H1 (cell line): ENCODE measurements around the gene NGFR. TPM values are rescaled to one million over a fixed set of nuclear protein-coding genes. Genes with fewer than 3 reads are reported as not detected.

Experiments used
- CTCF ChIA-PET: fragments of 300-600 bp; sonication (Branson Sonifier 250); formaldehyde crosslinking; loops from one replicate; lab custom pipeline; 2021; ENCODE audit not compliant: partially characterized antibody; lab: Charles Lee
- POLR2A ChIA-PET: fragments of 300-600 bp; sonication (Branson Sonifier 250); formaldehyde crosslinking; loops from one replicate; lab custom pipeline; 2021; ENCODE audit warnings: inconsistent platforms; ENCODE audit not compliant: partially characterized antibody; lab: Charles Lee
- DNase-seq, 2 experiments: peaks; one replicate each; pipeline versions ENCODE4 v3.0.0 to v3.0.0-alpha.2; 2010 to 2022; ENCODE audit warnings: low spot score in 2 of 2, low read depth in 1 of 2, mixed read lengths in 1 of 2
- FAIRE-seq: peaks from 2 replicates; lab custom pipeline; 2011; peaks lifted over from hg19 to GRCh38; lab: Jason Lieb, UNC
- H2AFZ ChIP-seq: 2 replicates; pipeline ENCODE4 v1.8.1; 2012; ENCODE audit warnings: low read length, inconsistent platforms
- H2AK5ac ChIP-seq: 2 replicates; pipeline ENCODE4 v1.6.1; 2013; ENCODE audit warnings: low read depth, low read length
- H2BK120ac ChIP-seq: replicated peaks from 2 replicates; pipeline ENCODE3; 2013; ENCODE audit warnings: low read depth, low read length, inconsistent platforms
- H2BK12ac ChIP-seq: 2 replicates; pipeline ENCODE4 v1.6.1; 2013; ENCODE audit warnings: low read depth, low read length
- H2BK15ac ChIP-seq: 2 replicates; pipeline ENCODE4 v1.6.1; 2013; ENCODE audit warnings: low read length
- H2BK20ac ChIP-seq: 2 replicates; pipeline ENCODE4 v1.6.1; 2013; ENCODE audit warnings: low read length
- H2BK5ac ChIP-seq: 2 replicates; pipeline ENCODE4 v1.6.1; 2013; ENCODE audit warnings: low read depth, low read length
- H3K14ac ChIP-seq: 2 replicates; pipeline ENCODE4 v1.6.1; 2013; ENCODE audit warnings: inconsistent platforms; ENCODE audit not compliant: insufficient read length
- H3K18ac ChIP-seq: 2 replicates; pipeline ENCODE4 v1.6.1; 2013; ENCODE audit warnings: low read length; ENCODE audit errors: extremely low read depth
- H3K23ac ChIP-seq: 2 replicates; pipeline ENCODE4 v1.6.1; 2013; ENCODE audit warnings: inconsistent platforms; ENCODE audit not compliant: insufficient read length
- H3K23me2 ChIP-seq: 2 replicates; pipeline ENCODE4 v1.6.1; 2013; ENCODE audit warnings: low read depth, low read length
- H3K27ac ChIP-seq: 2 replicates; pipeline ENCODE4 v1.6.1; 2011; ENCODE audit warnings: low read depth, low read length, inconsistent platforms
- H3K27me3 ChIP-seq, 4 experiments: replicated peaks in 1 of 4; 1 replicate in 1 of 4; 2 replicates in 3 of 4; pipeline versions ENCODE4 v1.6.1 to v1.8.1; 2011 to 2013; ENCODE audit warnings: low read length in 3 of 4, mild to moderate bottlenecking in 3 of 4, inconsistent platforms in 2 of 4, mixed read lengths in 2 of 4, moderate library complexity in 1 of 4; ENCODE audit not compliant: control insufficient read depth in 3 of 4, insufficient read depth in 3 of 4; ENCODE audit errors: extremely low read depth in 1 of 4
- H3K36me3 ChIP-seq, 4 experiments: 2 replicates each; pipeline versions ENCODE4 v1.6.1 to v1.8.1; 2011 to 2013; ENCODE audit warnings: mild to moderate bottlenecking in 4 of 4, low read length in 3 of 4, moderate library complexity in 2 of 4, control low read depth in 1 of 4, inconsistent platforms in 1 of 4; ENCODE audit not compliant: insufficient read depth in 4 of 4, control insufficient read depth in 2 of 4
- H3K4ac ChIP-seq: replicated peaks from 2 replicates; pipeline ENCODE3; 2013; ENCODE audit warnings: low read length, low read depth, mixed read lengths, inconsistent platforms; ENCODE audit not compliant: insufficient read length
- H3K4me1 ChIP-seq, 4 experiments: replicated peaks in 1 of 4; 1 replicate in 1 of 4; 2 replicates in 3 of 4; pipeline versions ENCODE4 v1.6.1 to v1.8.1; 2011 to 2013; ENCODE audit warnings: low read length in 3 of 4, inconsistent platforms in 2 of 4, mixed read lengths in 1 of 4; ENCODE audit not compliant: insufficient read depth in 4 of 4, control insufficient read depth in 3 of 4
- H3K4me2 ChIP-seq, 2 experiments: 2 replicates each; pipeline versions ENCODE4 v1.6.1 to v1.8.1; 2011 to 2013; ENCODE audit warnings: low read depth in 2 of 2, low read length in 2 of 2, control low read depth in 1 of 2, inconsistent platforms in 1 of 2, mild to moderate bottlenecking in 1 of 2; ENCODE audit not compliant: insufficient read depth in 1 of 2
- H3K4me3 ChIP-seq, 4 experiments: fragments of 200-600, 300-600 bp in 1 of 4; sonication (generic), shearing (Covaris generic), sonication (Bioruptor Twin) in 1 of 4; 2 replicates each; pipeline versions ENCODE4 v1.5.1 to v1.8.1; 2011 to 2016; ENCODE audit warnings: low read length in 4 of 4, low read depth in 3 of 4, control low read depth in 2 of 4, inconsistent platforms in 2 of 4, mild to moderate bottlenecking in 2 of 4, mixed read lengths in 1 of 4, moderate library complexity in 1 of 4; ENCODE audit not compliant: insufficient read depth in 2 of 4; ENCODE audit errors: extremely low read depth in 1 of 4
- H3K56ac ChIP-seq: replicated peaks from 2 replicates; pipeline ENCODE3; 2013; ENCODE audit warnings: low read depth, mild to moderate bottlenecking, mixed read lengths, low read length, inconsistent platforms; ENCODE audit not compliant: insufficient read length
- H3K79me1 ChIP-seq: 2 replicates; pipeline ENCODE4 v1.6.1; 2013; ENCODE audit warnings: low read depth, low read length, control low read depth
- H3K79me2 ChIP-seq, 2 experiments: 2 replicates each; pipeline versions ENCODE4 v1.6.1 to v1.8.1; 2012 to 2013; ENCODE audit warnings: low read length in 2 of 2, mild to moderate bottlenecking in 2 of 2, inconsistent platforms in 1 of 2; ENCODE audit not compliant: insufficient read depth in 2 of 2, control insufficient read depth in 1 of 2
- H3K9ac ChIP-seq, 4 experiments: replicated peaks in 1 of 4; 1 replicate in 1 of 4; 2 replicates in 3 of 4; pipeline versions ENCODE4 v1.6.1 to v1.8.1; 2011 to 2013; ENCODE audit warnings: low read depth in 3 of 4, low read length in 3 of 4, control low read depth in 2 of 4, mild to moderate bottlenecking in 2 of 4, moderate library complexity in 2 of 4, inconsistent platforms in 1 of 4; ENCODE audit errors: extremely low read depth in 1 of 4
- H3K9me3 ChIP-seq, 2 experiments: 2 replicates each; pipeline versions ENCODE4 v1.6.1 to v1.8.1; 2012 to 2013; ENCODE audit warnings: mild to moderate bottlenecking in 2 of 2, moderate library complexity in 2 of 2, control low read depth in 1 of 2, inconsistent platforms in 1 of 2, low read depth in 1 of 2, low read length in 1 of 2, mixed read lengths in 1 of 2; ENCODE audit not compliant: insufficient read depth in 2 of 2
- H4K20me1 ChIP-seq, 2 experiments: replicated peaks in 1 of 2; 2 replicates each; pipeline versions ENCODE3 to v1.8.1; 2011 to 2013; ENCODE audit warnings: inconsistent platforms in 2 of 2, low read length in 2 of 2, mild to moderate bottlenecking in 1 of 2; ENCODE audit not compliant: insufficient read depth in 2 of 2, control insufficient read depth in 1 of 2
- H4K5ac ChIP-seq: 2 replicates; pipeline ENCODE4 v1.6.1; 2013; ENCODE audit warnings: low read length, low read depth, mixed read lengths, inconsistent platforms; ENCODE audit not compliant: insufficient read length
- H4K8ac ChIP-seq: 2 replicates; pipeline ENCODE4 v1.8.0; 2013; ENCODE audit warnings: mild to moderate bottlenecking, moderate library complexity, low read length, inconsistent platforms; ENCODE audit not compliant: insufficient read depth; ENCODE audit errors: extremely low read depth
- H4K91ac ChIP-seq: replicated peaks from 2 replicates; pipeline ENCODE3; 2013; ENCODE audit warnings: low read length, mixed read lengths, inconsistent platforms; ENCODE audit not compliant: insufficient read length
- ASH2L ChIP-seq: fragments of 200-600, 300-600 bp; sonication (generic); IDR thresholded peaks from one replicate; pipeline ENCODE4 v1.7.1; 2017; ENCODE audit warnings: low read length
- BACH1 ChIP-seq: IDR thresholded peaks from 2 replicates; pipeline ENCODE4 v1.6.1; 2012; ENCODE audit warnings: low read length, improper control_type of control experiment
- JUN ChIP-seq: IDR thresholded peaks from 2 replicates; pipeline ENCODE4 v1.6.1; 2011; ENCODE audit warnings: low read depth, mild to moderate bottlenecking, improper control_type of control experiment, low read length
- KDM4A ChIP-seq: IDR thresholded peaks from one replicate; pipeline ENCODE4 v1.7.1; 2012; ENCODE audit warnings: low read depth, mild to moderate bottlenecking, moderate library complexity, low read length, inconsistent platforms; ENCODE audit not compliant: severe bottlenecking
- NANOG ChIP-seq: IDR thresholded peaks from 2 replicates; pipeline ENCODE4 v1.6.1; 2011; ENCODE audit warnings: low read length, low read depth, mild to moderate bottlenecking, inconsistent platforms; ENCODE audit not compliant: insufficient read depth, poor library complexity, severe bottlenecking
- NRF1 ChIP-seq: IDR thresholded peaks from 2 replicates; pipeline ENCODE4 v1.6.1; 2011; ENCODE audit warnings: mild to moderate bottlenecking, low read depth, low read length, improper control_type of control experiment
- RFX5 ChIP-seq: IDR thresholded peaks from 2 replicates; pipeline ENCODE4 v1.6.1; 2011; ENCODE audit warnings: low read depth, low read length, improper control_type of control experiment, borderline replicate concordance
- RNF2 ChIP-seq: fragments of 200-900, 300-1000 bp; sonication (generic); IDR thresholded peaks from 2 replicates; pipeline ENCODE4 v1.7.1; 2016; ENCODE audit warnings: borderline replicate concordance, low read depth, mild to moderate bottlenecking, antibody characterized with exemption, low read length; ENCODE audit not compliant: poor library complexity, severe bottlenecking; ENCODE audit errors: missing control alignments
- SP4 ChIP-seq: IDR thresholded peaks from 2 replicates; pipeline ENCODE4 v1.6.1; 2012; ENCODE audit warnings: low read length, inconsistent platforms
- TBP ChIP-seq: IDR thresholded peaks from 2 replicates; pipeline ENCODE4 v1.6.1; 2011; ENCODE audit warnings: low read depth, low read length, improper control_type of control experiment
- USF2 ChIP-seq: IDR thresholded peaks from 2 replicates; pipeline ENCODE4 v1.6.1; 2011; ENCODE audit warnings: low read length, improper control_type of control experiment
- WGBS, 2 experiments: shearing (Covaris generic) in 1 of 2; methylation state at CpG; one replicate each; pipeline versions ENCODE4 v1.1.6 to v1.1.7; 2013 to 2015; ENCODE audit warnings: low lambda C conversion rate in 2 of 2, mixed read lengths in 2 of 2, inconsistent platforms in 1 of 2, low coverage in 1 of 2, missing lambda C conversion rate in 1 of 2; ENCODE audit not compliant: insufficient replicate concordance in 2 of 2, insufficient coverage in 1 of 2, insufficient read length in 1 of 2; ENCODE audit errors: extremely low coverage in 1 of 2, missing lambda C conversion rate in 1 of 2; 5-methylcytosine and 5-hydroxymethylcytosine counted together
- polyA plus RNA-seq, 7 experiments: library from polyadenylated mRNA; depleted of rRNA in 3 of 7; stranded (reverse) in 5 of 7; unstranded in 2 of 7; fragments of >200 nt in 5 of 7; fragments of 200-250 nt in 2 of 7; gene quantifications; 1 replicate in 5 of 7; 2 replicates in 1 of 7; 4 replicates in 1 of 7; pipeline versions ENCODE4 v1.2.1 to v1.2.3, GENCODE V29; 2011 to 2013; ENCODE audit warnings: missing spikeins in 2 of 7, mixed read lengths in 2 of 7
- total RNA-seq: library from RNA; stranded (reverse); fragmentation: NEBNext Ultra II Directional; extraction: Animal tissue kit (Norgen Biotek cat#: 25700); gene quantifications from 2 replicates; pipeline ENCODE4 v1.2.1, GENCODE V29; 2021

Gene NGFR
- total and polyA plus RNA-seq, 2 of the 8 experiments (the other 6 are each of a cell fraction or from before 2014, with no cell fraction given): 8.1 to 10.3 TPM

DNA sequence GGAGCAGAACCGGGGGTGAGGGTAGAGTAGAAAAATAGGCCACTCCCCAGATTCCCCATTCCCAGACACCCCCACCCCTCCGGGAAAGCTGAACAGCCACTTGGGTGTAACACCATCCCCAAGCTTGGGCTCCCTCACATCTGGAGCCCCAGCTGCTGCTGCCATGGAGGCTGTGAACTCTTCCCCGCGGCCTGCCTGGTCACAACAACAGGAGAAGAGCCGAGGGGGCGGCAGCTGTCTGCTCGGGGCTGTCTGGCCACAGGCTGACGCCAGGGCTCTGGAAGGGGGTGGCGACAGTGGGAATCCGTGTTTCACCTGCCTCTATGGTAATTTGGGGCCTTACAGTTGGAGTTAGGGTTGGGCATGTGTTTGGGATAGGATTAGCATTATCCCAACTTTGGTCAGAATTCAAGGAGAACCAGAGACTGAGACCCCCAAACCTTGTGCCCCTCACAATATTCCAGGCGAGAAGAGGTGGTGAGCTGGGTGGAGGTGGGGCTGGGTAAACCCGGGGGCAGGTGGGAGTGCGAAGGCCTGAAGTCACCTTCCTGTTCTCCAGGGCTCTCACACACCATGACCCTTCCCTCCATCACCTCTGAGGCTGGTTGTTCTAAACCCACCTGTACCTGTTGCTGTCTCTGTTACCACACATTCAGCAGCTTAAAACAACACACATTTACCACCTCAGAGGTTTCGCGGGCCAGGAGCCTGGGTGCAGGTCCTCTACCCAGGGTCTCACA lies 50.9 kb downstream of the NGFR start:
- Histone ChIP-seq H3K4ac (no peak overlapping the region), H4K20me1 (no peaks in the 10 kb centered on the region), H4K8ac (no peak overlapping the region), H3K18ac (peak overlapping the region; percentile 48), H2BK20ac (peak overlapping the region; percentile 86; the same call in 1 of the 2 replicates), H3K4me3 (no peak overlapping the region), H3K56ac (no peak overlapping the region), H3K4me2 (no peak overlapping the region), H3K23ac (no peak overlapping the region), H3K9ac (no peak overlapping the region), H2BK12ac (peak overlapping the region; percentile 80; the same call in 1 of the 2 replicates), H3K14ac (no peak overlapping the region), H3K9me3 (no peaks in the 10 kb centered on the region), H3K27me3 (no peaks in the 10 kb centered on the region), H2BK120ac (no peak overlapping the region), H2AK5ac (0 out of 2 replicates have a peak overlapping the region, but pooled peaks have one; percentile 13), H3K4me1 (peaks cover 0 to 30% (median 17%) of the 10 kb centered on the region in 4 experiments; a peak in 6 of 7 replicates), H4K91ac (peak overlapping the region; percentile 10), H2BK15ac (peak overlapping the region; percentile 61; the same call in 1 of the 2 replicates), H4K5ac (no peak overlapping the region), H3K79me1 (no peaks in the 10 kb centered on the region), H3K27ac (no peak overlapping the region), H2AFZ (no peak overlapping the region), H2BK5ac (peak overlapping the region; percentile 16; the same call in 1 of the 2 replicates), H3K79me2 (no peaks in the 10 kb centered on the region), H3K36me3 (no peaks in the 10 kb centered on the region), H3K23me2 (no peaks in the 10 kb centered on the region)
- POLR2A ChIA-PET: interaction anchor here (1.0 kb wide), 2 partner anchors 32 to 35 kb away, joined by 3 read pairs; no protein-coding TSS in a partner anchor
- FAIRE-seq: no peak
- CTCF ChIA-PET: interaction anchor here (0.6 to 9.9 kb wide), 13 partner anchors 10 to 816 kb away, joined by 3 to 107 read pairs (median 8); no protein-coding TSS in a partner anchor
- WGBS, 2 experiments: 86% methylated on average over 15 of the region's 15 CpGs; no CpG with 5 or more reads in 1 of the 2 experiments
- no peak for DNase-seq
- TF ChIP-seq NRF1: no peak
- no peak for TF ChIP-seq SP4
- TF ChIP-seq JUN: no peak
- TF ChIP-seq KDM4A: no peak
- no peak for TF ChIP-seq ASH2L
- TF ChIP-seq TBP: no peak
- TF ChIP-seq USF2: no peak
- TF ChIP-seq NANOG: no peak
- no peak for TF ChIP-seq BACH1
- TF ChIP-seq RNF2: no peak
- TF ChIP-seq RFX5: no peak
